Gastroesophageal sphincter (tissue), 3 donors: ENCODE results near the gene ROBO1.

Experiments
- EP300 ChIP-seq: sonication (generic); formaldehyde crosslinking; IDR thresholded peaks from one replicate; pipeline ENCODE4 v1.6.1; 2017; ENCODE audit warnings: antibody characterized with exemption, mild to moderate bottlenecking
- POLR2A ChIP-seq, 2 donors: fragments of 450-650 bp; IDR thresholded peaks; one replicate each; pipeline ENCODE4 v1.6.1; 2017; ENCODE audit warnings: antibody characterized with exemption in 2 of 2, mild to moderate bottlenecking in 2 of 2, moderate library complexity in 1 of 2
- POLR2AphosphoS5 ChIP-seq: sonication (generic); formaldehyde crosslinking; IDR thresholded peaks from one replicate; pipeline ENCODE4 v1.6.1; 2017; ENCODE audit warnings: antibody characterized with exemption
- TF ChIP-seq, protein P1 (sequence below), 4 experiments: fragments of 200-600 bp in 2 of 4; fragments of 450-650 bp in 2 of 4; sonication (generic) in 1 of 4; IDR thresholded peaks; one replicate each; pipeline ENCODE4 v1.5.1; 2017 to 2019; ENCODE audit warnings: antibody characterized with exemption in 4 of 4, mild to moderate bottlenecking in 2 of 4, moderate library complexity in 2 of 4

DNA sequence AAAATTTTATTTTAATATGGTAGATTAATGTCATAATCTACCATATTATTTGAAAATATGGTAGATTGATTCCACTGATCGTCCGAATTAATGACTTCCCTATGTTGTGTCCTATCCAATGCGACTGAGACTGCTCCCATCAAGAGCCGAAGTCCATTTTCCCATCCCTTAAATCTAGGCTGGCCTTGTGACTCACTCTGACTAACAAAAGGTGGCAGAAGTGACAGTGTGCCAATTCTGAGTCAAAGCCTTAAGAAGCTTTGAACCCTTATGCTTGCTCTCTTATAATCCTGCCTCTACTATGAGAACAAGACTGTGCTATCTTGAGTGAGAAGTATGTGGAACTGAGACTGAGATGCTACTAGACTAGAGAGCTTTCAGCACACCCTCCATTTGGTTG, 387.2 kb downstream of the ROBO1 start:
- TF ChIP-seq, protein P1, sequence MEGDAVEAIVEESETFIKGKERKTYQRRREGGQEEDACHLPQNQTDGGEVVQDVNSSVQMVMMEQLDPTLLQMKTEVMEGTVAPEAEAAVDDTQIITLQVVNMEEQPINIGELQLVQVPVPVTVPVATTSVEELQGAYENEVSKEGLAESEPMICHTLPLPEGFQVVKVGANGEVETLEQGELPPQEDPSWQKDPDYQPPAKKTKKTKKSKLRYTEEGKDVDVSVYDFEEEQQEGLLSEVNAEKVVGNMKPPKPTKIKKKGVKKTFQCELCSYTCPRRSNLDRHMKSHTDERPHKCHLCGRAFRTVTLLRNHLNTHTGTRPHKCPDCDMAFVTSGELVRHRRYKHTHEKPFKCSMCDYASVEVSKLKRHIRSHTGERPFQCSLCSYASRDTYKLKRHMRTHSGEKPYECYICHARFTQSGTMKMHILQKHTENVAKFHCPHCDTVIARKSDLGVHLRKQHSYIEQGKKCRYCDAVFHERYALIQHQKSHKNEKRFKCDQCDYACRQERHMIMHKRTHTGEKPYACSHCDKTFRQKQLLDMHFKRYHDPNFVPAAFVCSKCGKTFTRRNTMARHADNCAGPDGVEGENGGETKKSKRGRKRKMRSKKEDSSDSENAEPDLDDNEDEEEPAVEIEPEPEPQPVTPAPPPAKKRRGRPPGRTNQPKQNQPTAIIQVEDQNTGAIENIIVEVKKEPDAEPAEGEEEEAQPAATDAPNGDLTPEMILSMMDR (IDR thresholded peaks at IDR 0.05), result no peak
- no peak for TF ChIP-seq POLR2A (IDR thresholded peaks at IDR 0.05)
- TF ChIP-seq POLR2AphosphoS5, result no peak
- TF ChIP-seq EP300, result no peak
